ENCODE data around the gene COL5A2.

Gene COL5A2

GRCh38 chr2:189046320-189046719, 133.2 kb downstream of the COL5A2 start:
- no peak for DNase-seq

GRCh38 chr2:189045836-189046235, 133.7 kb downstream of the COL5A2 start:
- DNase-seq = no peak

DNA sequence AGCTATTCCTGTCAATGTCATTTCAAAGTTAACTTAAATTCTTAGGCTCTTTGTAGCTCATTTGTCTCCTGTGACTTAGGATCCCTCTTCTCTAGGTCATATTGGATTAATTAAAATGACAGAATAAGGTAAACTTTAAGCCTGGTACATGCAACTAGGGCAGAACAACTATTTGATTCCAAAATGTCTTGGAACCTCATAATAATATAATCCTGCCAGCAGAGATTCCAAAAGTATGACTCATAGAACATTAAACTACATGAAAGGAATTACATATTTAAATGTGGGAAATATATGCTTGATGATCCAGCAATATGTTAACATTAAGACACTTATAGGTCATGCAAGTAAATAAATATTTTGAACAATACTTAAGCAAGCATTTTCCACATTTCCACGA, 142.0 kb downstream of the COL5A2 start:
- DNase-seq = no peak

GRCh38 chr2:189024901-189025618, 154.5 kb downstream of the COL5A2 start:
- DNase-seq = no peak

- no peak for DNase-seq
Measured at GRCh38 chr2:189022492-189022891, 157.1 kb downstream of the COL5A2 start.

GRCh38 chr2:189022053-189022481, 157.5 kb downstream of the COL5A2 start:
- DNase-seq = no peak

GRCh38 chr2:189020179-189020578, 159.4 kb downstream of the COL5A2 start:
- DNase-seq = no peak

- DNase-seq = no peak
Measured at GRCh38 chr2:189018631-189019030, 160.9 kb downstream of the COL5A2 start.

GRCh38 chr2:189016311-189016861, 163.2 kb downstream of the COL5A2 start:
- DNase-seq = no peak

- no peak for DNase-seq
Measured at GRCh38 chr2:189015359-189015758, 164.2 kb downstream of the COL5A2 start.

GRCh38 chr2:189014449-189015138, 165.0 kb downstream of the COL5A2 start:
- no peak for DNase-seq

GRCh38 chr2:189013671-189014448, 165.7 kb downstream of the COL5A2 start:
- DNase-seq = no peak

- no peak for DNase-seq
Measured at GRCh38 chr2:189013031-189013430, 166.5 kb downstream of the COL5A2 start.

DNA sequence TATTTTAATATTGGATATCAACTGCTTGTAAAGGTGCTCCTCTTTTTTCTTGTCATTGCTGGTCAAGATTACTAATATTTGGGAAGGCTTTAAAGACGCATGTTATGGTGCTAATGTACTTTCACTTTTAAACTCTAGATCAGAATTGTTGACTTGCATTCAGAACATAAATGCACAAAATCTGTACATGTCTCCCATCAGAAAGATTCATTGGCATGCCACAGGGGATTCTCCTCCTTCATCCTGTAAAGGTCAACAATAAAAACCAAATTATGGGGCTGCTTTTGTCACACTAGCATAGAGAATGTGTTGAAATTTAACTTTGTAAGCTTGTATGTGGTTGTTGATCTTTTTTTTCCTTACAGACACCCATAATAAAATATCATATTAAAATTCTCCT, 167.2 kb downstream of the COL5A2 start:
- no peak for DNase-seq

DNA sequence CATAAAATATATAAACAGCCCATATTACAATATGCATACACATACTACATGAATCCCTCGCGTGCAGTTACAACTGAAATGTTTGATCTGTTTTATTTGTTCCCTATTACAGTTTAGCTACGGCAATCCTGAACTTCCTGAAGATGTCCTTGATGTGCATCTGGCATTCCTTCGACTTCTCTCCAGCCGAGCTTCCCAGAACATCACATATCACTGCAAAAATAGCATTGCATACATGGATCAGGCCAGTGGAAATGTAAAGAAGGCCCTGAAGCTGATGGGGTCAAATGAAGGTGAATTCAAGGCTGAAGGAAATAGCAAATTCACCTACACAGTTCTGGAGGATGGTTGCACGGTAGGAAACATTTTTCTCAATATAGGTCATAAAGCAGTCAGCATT, 169.0 kb downstream of the COL5A2 start:
- no peak for DNase-seq

DNA sequence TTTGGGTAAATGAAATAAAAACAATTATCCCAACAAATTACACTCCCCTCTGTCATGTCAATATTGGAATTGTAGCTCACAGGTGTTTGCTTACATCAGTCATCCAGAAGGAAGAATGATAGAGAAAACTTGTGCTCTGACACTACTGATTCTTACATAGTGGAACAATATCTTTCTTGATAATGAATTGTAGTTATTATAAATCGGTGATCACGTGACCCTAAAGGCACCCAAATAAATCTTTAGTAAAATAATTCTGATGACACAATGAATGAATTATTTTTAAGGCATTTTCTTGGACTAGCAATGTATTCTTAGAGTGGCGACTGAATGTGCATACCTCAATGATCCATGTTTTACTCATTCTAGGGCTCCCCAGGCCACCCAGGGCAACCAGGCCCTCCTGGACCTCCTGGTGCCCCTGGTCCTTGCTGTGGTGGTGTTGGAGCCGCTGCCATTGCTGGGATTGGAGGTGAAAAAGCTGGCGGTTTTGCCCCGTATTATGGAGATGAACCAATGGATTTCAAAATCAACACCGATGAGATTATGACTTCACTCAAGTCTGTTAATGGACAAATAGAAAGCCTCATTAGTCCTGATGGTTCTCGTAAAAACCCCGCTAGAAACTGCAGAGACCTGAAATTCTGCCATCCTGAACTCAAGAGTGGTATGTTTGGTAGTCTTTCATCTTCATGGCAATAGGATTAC, 170.9 kb downstream of the COL5A2 start:
- DNase-seq = no peak

- DNase-seq = no peak
Measured at GRCh38 chr2:189002079-189002478, 177.5 kb downstream of the COL5A2 start.

GRCh38 chr2:189000221-189000620, 179.3 kb downstream of the COL5A2 start:
- no peak for DNase-seq

GRCh38 chr2:188997263-188997662, 182.3 kb downstream of the COL5A2 start:
- no peak for DNase-seq

DNA sequence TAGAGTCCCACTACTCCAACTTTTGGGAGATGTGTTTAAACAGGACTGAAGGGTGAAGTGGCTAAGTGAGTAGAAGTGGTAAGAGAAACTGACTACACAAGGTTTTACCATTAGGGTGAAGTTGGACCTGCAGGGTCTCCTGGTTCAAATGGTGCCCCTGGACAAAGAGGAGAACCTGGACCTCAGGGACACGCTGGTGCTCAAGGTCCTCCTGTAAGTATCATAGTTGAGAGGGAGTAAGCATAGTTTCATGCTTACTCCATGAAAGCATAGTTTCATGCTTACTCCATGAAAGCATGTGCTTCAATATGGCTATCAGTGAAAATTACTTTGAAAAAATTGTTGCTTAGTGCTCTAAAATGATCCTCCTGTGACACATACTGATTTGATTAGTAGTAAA, 186.3 kb downstream of the COL5A2 start:
- DNase-seq = no peak

DNA sequence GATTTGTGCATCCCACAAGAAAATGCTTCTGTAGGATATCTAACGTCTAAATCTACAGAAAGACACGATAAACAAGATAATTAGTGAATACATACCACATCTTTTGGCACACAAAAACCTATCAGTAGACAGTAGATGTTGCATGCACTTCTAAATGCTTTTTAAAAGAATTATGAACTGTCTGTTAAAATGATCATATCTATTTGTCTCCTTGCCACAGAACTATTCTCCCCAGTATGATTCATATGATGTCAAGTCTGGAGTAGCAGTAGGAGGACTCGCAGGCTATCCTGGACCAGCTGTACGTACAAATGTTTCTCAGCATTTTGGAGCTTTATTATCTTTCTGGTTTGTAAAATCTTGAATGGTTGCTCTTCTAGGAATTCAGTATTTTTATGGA, 192.7 kb downstream of the COL5A2 start:
- DNase-seq = no peak

GRCh38 chr2:188984680-188985079, 194.9 kb downstream of the COL5A2 start:
- DNase-seq = no peak

DNA sequence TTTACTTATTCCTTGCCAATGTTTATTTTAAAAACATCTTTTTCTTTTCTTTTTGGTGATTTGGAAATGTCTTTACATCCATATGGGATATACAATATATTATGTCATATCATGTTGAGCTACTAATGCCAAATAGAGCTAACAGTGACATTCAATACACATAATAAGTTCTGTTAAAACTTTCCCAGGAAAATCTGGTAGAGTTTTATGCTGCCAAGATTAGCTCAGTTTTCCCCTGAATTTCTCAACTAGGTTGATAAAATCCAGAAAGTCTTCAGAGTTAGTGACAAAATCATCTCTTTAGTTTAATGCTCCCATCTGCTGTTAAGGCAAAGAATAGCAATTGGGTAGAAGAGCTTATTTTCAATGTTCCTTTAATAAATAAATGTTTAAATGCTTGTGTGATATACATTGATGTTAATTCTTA, 195.5 kb downstream of the COL5A2 start:
- DNase-seq = no peak
